Upper lobe of left lung (tissue), 4 donors: ENCODE data around the gene ADCY3.

Experiments used
- EP300 ChIP-seq, 4 donors: sonication (generic); formaldehyde crosslinking; IDR thresholded peaks; one replicate each; pipeline ENCODE4 v1.5.1; 2017; ENCODE audit warnings: antibody characterized with exemption in 4 of 4, control low read depth in 2 of 4
- POLR2A ChIP-seq, 4 donors: fragments of 450-650 bp; IDR thresholded peaks; one replicate each; pipeline ENCODE4 v1.5.1; 2016 to 2017; ENCODE audit warnings: antibody characterized with exemption in 4 of 4, mild to moderate bottlenecking in 2 of 4
- POLR2AphosphoS5 ChIP-seq, 2 donors: sonication (generic); formaldehyde crosslinking; IDR thresholded peaks; one replicate each; pipeline ENCODE4 v1.5.1; 2017; ENCODE audit warnings: antibody characterized with exemption in 2 of 2
- TF ChIP-seq, protein P1 (sequence below), 6 experiments: fragments of 450-650 bp in 4 of 6; fragments of 200-600 bp in 2 of 6; sonication (generic) in 2 of 6; IDR thresholded peaks; one replicate each; pipeline ENCODE4 v1.5.1; 2016 to 2019; ENCODE audit warnings: antibody characterized with exemption in 6 of 6

GRCh38 chr2:24881623-24882022 lies 38.4 kb downstream of the ADCY3 start:
- TF ChIP-seq POLR2AphosphoS5 (IDR thresholded peaks at IDR 0.05) (no peak), POLR2A (IDR thresholded peaks at IDR 0.05) (no peak), EP300 (IDR thresholded peaks at IDR 0.05) (no peak)
- TF ChIP-seq, protein P1, sequence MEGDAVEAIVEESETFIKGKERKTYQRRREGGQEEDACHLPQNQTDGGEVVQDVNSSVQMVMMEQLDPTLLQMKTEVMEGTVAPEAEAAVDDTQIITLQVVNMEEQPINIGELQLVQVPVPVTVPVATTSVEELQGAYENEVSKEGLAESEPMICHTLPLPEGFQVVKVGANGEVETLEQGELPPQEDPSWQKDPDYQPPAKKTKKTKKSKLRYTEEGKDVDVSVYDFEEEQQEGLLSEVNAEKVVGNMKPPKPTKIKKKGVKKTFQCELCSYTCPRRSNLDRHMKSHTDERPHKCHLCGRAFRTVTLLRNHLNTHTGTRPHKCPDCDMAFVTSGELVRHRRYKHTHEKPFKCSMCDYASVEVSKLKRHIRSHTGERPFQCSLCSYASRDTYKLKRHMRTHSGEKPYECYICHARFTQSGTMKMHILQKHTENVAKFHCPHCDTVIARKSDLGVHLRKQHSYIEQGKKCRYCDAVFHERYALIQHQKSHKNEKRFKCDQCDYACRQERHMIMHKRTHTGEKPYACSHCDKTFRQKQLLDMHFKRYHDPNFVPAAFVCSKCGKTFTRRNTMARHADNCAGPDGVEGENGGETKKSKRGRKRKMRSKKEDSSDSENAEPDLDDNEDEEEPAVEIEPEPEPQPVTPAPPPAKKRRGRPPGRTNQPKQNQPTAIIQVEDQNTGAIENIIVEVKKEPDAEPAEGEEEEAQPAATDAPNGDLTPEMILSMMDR (IDR thresholded peaks at IDR 0.05) = no peak
